ENCODE data around the gene TPRX1. TPM values are rescaled to one million over a fixed set of nuclear protein-coding genes. Genes with fewer than 3 reads are reported as not detected.
"Not testable (repeated sequence)": the region's sequence is repeated elsewhere in the genome, so short reads cannot be mapped to it uniquely, and the experiment has no call there.

TPRX1 gene, protein sequence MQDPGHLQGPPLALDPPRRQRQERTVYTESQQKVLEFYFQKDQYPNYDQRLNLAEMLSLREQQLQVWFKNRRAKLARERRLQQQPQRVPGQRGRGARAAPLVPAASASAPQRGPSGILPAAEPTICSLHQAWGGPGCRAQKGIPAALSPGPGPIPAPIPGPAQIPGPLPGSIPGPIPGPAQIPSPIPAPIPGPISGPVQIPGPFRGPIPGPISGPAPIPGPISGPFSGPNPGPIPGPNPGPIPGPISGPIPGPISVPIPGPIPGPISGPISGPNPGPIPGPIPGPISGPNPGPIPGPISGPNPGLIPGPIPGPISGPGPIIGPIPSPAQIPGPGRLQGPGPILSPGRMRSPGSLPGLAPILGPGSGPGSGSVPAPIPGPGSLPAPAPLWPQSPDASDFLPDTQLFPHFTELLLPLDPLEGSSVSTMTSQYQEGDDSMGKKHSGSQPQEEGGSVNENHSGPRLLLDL
- not detected for total RNA-seq

DNA sequence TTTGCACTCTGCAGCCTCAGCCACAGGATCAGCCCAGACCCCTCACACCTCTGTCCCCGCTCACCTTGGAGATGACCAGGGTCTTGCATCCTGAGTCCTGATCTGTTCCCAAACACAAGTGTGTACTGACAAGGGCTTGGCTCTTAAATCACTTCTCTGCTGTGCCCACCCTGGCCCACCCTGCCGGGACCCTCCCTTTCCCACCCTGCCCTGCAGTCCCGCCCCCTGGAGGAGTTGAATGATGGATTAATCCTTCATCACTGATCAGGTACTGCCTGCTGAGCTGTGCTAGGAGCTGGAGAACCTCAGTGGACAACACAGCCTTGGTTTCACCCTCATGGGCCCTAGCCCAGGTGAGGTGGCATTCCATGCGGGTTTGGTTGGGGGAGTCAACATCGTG, at the start of gene TPRX1:
Gene TPRX1, minus strand, starts transcription at position 101 of the 400 bp plus-strand sequence. Its CDS starts 12 bp downstream, at position 89.
- peak; percentile 21 for ATAC-seq
- DNase-seq (ENCODE audit: low spot score): not testable (repeated sequence)

DNA sequence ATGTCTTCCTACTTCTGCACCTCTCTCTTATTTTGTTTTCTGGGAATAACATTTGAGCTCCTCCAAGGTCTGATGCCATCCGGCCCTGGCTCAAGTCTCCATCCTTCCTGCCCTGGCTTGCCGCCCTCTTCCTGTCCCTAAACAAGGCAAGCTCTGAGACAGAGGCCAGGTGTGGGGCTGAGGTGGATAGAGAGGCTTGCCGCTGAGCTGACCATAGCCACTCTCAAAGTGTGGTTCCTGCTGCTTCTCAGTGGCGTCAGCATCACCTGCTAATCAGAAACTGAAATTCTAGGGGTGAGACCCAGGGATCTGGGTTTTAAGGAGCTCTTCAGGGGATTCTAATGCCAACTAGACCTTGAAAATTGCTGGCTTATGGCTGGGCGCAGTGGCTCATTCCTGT, 48.7 kb upstream of the TPRX1 start:
- ATAC-seq (no peak), DNase-seq (ENCODE audit: low spot score) (no peak)

DNA sequence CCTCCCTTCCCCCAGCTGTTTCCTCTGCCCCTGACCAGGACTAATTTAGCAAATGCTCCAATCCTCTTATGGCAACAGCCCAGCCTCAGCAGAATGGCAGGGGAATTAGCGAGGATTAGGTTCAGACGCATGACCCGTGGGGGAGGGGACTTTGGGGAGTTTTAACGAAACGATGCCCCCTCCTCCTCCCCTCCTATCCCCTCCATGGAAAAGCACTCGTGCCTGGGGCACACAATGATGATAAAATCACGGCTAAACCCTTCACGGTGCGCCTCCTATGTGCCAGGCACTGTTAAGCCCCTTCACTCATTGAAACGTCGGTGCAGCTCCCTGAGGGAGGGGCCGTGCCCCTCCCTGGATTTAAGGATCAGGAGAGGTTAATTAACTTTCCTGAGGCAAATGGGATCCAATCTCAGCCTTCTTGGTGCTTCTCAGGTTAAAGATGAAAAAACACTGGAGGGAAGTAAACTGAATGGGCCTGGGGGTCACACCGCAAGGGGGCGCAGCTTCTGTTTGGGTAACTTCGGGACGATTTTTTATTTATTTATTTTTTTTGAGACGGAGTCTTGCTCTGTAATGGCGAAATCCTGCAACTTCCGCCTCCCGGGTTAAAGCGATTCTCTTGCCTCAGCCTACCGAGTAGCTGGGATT, 44.6 kb upstream of the TPRX1 start:
- peak; percentile 19 for ATAC-seq

DNA sequence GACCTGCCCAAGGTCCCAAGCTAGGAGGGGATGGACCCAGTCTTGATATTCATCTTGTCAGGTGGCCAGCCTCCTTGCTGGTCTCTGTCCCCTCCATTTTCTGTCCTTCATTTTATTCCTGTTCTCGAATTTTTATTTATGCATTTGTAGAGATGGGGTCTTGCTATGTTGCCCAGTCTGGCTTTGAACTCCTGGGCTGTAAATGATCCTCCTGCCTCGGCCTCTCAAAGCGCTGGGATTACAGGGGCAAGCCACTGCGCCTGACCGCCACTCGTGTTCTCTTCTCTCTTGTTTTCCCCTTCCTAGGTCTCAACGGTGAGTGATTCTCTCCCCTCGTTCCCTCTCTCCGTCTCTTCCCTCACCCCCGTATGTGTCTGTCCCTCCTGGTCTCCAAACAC, 44.1 kb upstream of the TPRX1 start:
- DNase-seq (ENCODE audit: low spot score) (no peak), ATAC-seq (no peak)

More for the DNA sequence above, 44.6 kb upstream of the TPRX1 start:
- no peak for DNase-seq (ENCODE audit: low spot score)

DNA sequence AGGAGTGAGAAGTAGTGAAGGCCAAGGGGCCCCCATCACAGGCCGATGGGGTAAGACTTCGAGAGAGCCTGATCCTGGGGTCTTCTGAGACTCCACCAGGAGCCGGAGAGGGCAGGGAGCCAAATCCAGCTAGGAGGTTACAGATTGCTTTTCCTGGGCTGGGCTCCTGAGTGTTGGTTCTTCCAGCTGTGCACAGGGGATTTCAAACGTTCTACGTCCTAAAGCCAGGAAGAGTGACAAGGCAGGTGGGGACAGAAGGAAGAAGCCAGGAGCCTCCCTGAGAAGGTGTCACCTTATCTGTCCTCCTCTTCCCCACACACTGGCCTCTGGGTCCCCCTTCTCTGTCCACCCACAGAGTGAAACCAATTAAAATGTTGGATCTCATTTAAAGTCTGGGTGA, 38.6 kb upstream of the TPRX1 start:
- ATAC-seq: no peak
- DNase-seq (ENCODE audit: low spot score): no peak

DNA sequence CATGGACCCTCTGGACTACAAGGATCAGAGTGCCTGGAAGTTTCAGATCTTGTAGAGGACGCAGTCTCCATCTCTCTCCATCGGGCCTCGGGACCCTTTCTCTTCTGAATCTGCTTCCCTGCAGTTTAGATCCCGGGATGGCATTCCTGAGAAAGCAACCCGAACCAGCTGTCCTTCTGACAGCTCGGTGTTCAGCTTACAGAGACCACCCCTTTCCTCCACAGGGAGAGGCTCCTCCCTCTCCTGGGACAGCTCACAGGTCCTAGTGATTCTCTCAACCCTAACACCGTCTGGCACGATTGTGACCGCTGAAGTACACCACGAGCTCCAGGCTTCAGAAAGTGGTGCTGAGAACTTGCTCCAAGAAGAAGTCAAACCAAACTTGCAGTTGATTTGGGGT, 35.6 kb upstream of the TPRX1 start:
- no peak for DNase-seq (ENCODE audit: low spot score)
- no peak for ATAC-seq

DNA sequence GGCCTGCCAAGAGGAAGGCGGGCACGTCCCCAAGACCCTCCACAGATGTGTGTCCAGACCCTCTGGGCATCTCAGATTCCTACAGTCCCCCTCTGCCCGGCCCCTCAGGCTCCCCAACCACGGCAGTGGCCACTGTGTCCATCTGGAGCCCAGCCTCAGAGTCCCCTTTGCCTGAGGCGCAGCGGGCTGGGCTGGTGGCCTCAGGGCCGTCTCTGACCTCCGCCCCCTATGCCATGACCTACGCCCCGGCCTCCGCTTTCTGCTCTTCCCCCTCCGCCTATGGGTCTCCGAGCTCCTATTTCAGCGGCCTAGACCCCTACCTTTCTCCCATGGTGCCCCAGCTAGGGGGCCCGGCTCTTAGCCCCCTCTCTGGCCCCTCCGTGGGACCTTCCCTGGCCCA, 35.1 kb upstream of the TPRX1 start:
- ATAC-seq: no peak
- DNase-seq (ENCODE audit: low spot score): no peak

DNA sequence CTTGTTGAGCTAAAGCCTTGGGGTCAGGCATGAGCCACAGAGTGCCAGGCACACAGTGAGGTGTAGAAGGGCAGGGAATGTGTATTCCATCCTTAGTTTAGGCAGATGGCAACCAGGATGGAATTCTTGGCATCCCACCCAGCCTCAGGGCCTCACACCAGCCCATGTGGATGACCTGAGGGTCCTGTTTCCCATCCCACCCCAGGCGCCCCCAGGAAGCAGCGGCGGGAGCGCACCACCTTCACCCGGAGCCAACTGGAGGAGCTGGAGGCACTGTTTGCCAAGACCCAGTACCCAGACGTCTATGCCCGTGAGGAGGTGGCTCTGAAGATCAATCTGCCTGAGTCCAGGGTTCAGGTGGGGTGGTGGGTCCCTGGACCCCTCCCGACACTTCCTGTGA, 31.7 kb upstream of the TPRX1 start:
- DNase-seq (ENCODE audit: low spot score): no peak
- ATAC-seq: no peak

DNA sequence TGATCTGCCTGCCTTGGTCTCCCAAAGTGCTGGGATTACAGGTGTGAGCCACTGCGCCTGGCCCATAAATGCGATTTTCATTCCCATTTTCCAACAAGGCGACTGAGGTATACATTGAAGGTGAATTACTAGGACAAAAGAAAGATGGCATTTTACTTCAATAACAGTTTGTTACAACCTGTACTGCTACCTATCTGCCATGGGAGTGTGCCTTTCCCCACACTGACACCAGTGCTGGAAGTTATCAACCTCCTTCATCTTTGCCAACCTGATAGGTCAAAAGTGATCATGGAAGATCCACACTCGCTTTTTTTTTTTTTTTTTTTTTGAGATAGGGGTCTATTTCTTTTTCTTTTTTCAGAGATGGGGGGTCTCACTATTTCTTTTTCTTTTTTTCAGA, 28.4 kb upstream of the TPRX1 start:
- DNase-seq (ENCODE audit: low spot score): no peak

DNA sequence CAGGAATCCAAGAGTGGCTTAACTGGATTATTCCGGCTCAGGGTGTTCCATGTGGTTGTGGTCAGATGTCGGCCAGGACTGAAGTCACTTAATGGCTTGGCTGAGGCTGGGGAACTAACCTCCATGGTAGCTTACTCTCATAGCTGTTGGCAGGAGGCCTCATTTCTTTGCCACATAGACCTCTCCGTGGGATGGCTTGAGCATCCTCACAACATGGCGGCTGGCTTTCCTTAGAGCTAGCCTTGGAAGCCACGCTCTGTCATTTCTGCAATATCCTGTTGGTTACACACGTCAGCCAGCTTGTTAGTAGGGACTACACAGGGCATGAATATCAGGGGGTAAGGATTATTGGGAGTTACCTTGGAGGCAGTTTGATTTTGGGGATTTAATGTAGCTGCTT, 22.4 kb upstream of the TPRX1 start:
- ATAC-seq: no peak

More for the DNA sequence above, 28.4 kb upstream of the TPRX1 start:
- ATAC-seq: no peak

DNA sequence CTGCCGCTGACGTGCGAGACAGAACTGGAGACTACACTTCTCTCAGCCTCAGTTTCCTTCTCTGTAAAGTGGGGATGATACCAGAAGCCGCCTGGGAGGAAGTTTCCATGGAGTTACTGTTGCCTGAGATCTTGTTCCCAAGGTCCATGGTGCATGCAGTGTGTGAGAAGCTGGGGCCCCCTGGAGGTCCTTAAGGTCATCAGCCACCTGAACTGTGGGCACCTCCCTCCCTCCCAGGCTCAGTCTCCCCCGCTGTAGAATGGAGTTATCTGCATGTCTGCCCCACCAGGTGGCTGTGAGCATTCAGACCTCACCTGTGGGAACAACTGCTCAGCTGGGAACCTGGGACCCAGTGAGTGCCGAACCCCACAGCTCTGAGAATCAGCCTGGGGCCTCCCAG, 20.0 kb upstream of the TPRX1 start:
- no peak for DNase-seq (ENCODE audit: low spot score)
- no peak for ATAC-seq

More for the DNA sequence above, 22.4 kb upstream of the TPRX1 start:
- no peak for DNase-seq (ENCODE audit: low spot score)

DNA sequence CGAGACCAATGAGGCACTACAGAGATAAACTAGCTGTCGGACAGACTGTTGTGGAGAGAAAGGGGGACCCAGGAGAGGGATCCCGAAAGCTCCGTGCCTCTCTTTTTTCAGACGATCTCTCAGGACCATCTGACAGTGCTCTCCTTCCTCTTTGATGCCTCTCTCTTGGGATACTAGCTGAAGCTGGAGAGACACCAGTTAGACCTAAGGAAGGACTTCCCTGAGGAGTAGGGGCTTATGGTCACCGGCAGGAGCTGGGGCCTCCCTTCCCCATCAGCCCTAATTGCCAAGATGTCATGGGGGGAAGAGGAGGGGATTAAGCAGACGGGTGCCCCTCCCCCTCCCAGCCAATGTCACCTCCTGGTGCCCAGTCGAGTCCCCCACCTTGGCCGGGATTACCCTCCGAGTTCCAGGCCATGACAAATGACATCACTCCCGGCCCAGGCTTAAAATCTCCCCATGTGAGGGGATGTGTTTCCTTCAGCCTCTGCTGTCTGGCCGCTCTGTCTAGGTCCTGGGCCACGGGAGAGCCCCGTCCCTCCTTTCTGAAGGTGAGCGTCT, 17.2 kb upstream of the TPRX1 start, which contains the start of gene CRX:
Gene CRX, plus strand, starts transcription at position 478 of the 561 bp plus-strand sequence. CDS start 12,507 bp downstream, outside the sequence.
- ATAC-seq (no peak), DNase-seq (ENCODE audit: low spot score) (no peak)

DNA sequence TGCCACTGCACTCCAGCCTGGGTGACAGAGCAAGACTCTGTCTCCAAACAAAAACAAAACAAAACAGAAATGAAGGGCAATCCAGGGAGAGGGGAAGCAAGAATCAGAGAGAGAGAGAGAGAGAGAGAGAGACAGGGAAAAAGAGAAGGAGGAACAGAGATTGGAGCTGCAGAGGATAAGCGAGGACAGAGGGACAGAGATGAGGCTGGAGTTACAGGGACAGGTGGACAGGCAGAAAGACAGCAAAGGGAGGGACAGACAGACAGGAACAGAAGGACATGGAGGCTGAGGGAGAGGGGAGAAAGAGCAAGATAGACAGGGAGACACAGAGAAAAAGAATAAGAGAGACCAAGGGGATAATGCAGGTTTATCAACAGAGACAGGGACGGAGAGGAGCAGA, 16.1 kb upstream of the TPRX1 start:
- ATAC-seq (no peak), DNase-seq (ENCODE audit: low spot score) (no peak)

DNA sequence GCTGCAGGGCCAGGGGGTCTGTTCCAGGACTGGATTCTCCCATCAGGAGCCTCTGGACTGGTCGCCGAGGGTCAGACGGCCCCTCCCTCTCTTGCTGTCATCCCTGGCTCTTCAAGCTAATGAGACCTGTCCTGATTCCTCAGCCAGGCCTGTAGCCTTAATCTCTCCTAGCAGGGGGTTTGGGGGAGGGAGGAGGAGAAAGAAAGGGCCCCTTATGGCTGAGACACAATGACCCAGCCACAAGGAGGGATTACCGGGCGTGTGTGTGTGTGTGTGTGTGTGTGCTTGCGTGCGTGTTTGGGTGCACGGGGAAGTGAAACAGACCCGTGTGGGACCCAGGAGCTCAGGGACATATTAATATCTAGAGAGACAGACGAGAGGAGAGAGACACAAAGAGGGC, 15.5 kb upstream of the TPRX1 start:
- ATAC-seq (no peak), DNase-seq (ENCODE audit: low spot score) (no peak)

DNA sequence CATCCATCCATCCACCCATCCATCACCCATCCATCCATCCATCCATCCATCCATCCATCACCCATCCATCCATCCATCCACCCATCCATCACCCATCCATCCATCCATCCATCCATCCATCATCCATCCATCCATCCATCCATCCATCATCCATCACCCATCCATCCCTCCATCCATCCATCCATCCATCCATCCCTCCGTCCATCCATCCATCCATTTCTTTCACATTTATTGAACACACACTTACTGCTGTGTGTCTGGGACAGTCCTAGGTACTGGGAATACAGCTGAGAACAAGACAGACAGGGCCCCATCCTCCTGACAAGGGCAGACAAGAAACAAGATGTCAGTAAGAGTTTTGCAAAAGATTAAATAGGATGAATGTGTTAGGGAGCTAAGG, 13.9 kb upstream of the TPRX1 start:
- not testable (repeated sequence) for DNase-seq (ENCODE audit: low spot score); ATAC-seq

DNA sequence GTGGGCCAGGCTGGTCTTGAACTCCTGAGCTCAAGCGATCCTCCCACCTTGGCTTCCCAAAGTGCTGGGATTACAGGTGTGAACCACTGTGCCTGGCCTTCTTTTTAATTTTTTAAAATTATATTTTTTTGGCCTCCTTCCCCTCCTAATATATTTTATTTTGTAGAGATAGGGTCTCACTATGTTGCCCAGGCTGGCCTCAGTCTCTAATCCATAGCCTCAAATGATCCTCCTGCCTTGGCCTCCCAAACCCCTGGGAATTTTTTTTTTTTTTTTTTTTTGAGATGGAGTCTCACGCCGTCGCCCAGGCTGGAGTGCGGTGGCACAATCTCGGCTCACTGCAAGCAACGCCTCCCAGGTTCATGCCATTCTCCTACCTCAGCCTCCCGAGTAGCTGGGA, 11.9 kb upstream of the TPRX1 start:
- not testable (repeated sequence) for ATAC-seq; DNase-seq (ENCODE audit: low spot score)

DNA sequence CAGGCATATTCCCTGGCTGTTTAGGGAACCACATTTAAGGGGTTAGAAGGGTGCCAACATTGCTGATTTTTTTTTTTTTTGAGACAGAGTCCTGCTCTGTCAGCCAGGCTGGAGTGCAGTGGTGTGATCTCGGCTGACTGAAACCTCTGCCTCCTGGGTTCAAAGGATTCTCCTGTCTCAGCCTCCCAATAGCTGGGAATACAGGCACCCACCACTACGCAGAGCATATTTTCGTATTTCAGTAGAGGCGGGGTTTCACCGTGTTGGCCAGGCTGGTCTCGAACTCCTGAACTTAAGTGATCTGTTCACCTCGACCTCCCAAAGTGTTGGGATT, 9.6 kb upstream of the TPRX1 start:
- ATAC-seq (no peak), DNase-seq (ENCODE audit: low spot score) (no peak)

DNA sequence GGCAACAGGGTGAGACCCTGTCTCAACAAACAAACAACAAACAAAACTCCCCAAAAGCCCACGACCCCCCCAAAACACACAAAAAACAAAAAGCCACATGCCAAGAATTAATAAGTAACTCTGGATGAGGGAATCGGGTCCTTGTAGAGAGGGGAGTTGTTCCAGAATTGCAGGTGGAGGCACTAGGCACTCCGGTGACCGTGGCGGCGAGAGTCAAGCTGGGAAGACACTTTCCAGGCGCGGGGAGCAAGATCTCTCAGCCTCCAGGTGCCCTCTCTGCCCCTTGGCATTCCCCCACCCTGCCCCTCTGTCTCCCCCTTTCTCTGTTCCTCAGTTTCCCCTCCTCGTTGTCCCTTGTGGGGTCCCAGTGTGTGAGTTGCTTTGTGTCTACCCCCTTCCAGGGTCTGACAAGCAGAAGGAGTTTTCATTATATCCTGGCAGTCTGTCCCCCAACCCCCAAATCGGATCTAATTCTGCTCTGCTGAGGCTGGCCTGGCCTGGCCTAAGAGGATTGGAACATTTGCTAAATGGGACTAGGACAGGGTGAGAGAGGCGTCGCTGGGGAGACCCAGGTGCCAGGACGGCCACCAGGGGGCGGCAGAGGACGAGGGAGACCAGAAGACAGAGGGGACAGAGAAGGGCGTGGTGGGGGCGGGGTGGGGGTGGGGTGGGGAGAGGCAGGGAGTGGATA, 9.1 kb upstream of the TPRX1 start:
- peak; percentile 96 for ATAC-seq
- peak; percentile 71 for DNase-seq (ENCODE audit: low spot score)

DNA sequence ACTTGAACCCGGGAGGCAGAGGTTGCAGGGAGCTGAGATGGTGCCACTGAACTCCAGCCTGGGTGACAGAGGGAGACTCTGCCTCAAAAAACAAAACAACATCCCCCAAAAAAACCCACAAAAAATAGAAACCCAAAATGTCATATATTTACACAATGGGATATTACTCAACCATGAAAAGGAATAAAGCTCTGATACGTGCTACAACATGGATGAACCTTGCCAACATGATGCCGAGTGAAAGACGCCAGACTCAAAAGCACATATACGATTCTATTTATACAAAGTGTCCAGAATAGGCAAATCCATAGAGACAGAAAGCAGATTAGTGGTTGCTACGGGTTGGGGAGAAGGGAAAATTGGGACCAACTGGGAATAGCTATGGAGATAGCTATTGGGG, 2.1 kb upstream of the TPRX1 start:
- ATAC-seq (no peak), DNase-seq (ENCODE audit: low spot score) (no peak)

DNA sequence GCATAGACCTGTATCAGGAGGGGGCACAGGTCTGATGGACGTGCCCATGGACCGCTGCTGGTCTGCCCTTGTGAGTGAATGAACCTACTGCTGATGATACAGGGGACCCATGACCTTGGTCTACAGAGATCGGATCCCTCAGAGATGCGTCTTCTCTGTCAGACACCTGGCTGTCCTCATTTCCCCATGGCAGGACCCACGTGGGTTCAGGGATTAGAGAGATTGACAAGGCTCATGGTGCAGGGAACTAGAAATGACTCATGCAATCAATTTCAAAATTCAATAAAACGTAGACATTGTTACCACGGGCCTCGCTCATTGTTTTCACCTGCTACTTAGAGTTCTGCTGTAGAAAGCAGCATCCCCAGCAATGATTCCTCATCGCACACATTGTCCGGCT, 962 bp upstream of the TPRX1 start:
- DNase-seq (ENCODE audit: low spot score) (no peak), ATAC-seq (no peak)

DNA sequence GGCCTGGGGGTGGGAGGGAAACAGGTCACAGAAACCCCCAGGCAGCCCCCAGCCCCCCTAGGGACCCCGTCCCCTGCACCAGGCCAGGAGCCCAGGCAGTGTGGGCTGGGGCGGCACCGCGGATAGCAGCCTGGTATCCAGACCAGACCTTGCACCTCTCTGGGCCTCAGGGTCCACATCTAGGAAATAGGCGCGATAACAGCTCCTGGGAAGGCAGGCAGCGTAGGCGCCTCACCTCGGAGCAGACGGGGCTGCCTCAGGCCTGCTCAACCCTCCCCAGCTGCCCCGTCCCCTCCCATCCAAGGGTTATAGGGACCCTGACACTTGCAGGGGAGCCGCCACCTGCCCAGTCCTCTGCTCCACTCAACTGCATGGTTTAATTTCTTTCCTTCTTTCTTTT, 680 bp downstream of the TPRX1 start:
- not testable (repeated sequence) for DNase-seq (ENCODE audit: low spot score)
- ATAC-seq: peak; percentile 54

Data from left lobe of liver (tissue), 2 donors.